GM21526 (cell line): ENCODE measurements around the gene LINGO1.

ENCODE experiments used
- ATAC-seq: cut with Tn5 transposase; IDR thresholded peaks from one replicate; pipeline ENCODE4 v1.9.1; 2021; ENCODE audit warnings: moderate library complexity; ENCODE audit not compliant: unreplicated experiment, low FRiP score

The LINGO1 gene

GRCh38 chr15:77657634-77658238 is 25.0 kb upstream of the LINGO1 start:
- ATAC-seq: no peak

GRCh38 chr15:77656294-77656693 is 23.6 kb upstream of the LINGO1 start:
- ATAC-seq: no peak

- ATAC-seq: no peak
Measured at GRCh38 chr15:77654975-77655374, 22.3 kb upstream of the LINGO1 start.

GRCh38 chr15:77653832-77654480 is 21.2 kb upstream of the LINGO1 start:
- ATAC-seq: no peak

- no peak for ATAC-seq
Measured at GRCh38 chr15:77650265-77650664, 17.6 kb upstream of the LINGO1 start.

- no peak for ATAC-seq
Measured at GRCh38 chr15:77649610-77650009, 16.9 kb upstream of the LINGO1 start.

GRCh38 chr15:77649017-77649416 is 16.3 kb upstream of the LINGO1 start:
- ATAC-seq: no peak

- no peak for ATAC-seq
Measured at GRCh38 chr15:77647961-77648360, 15.2 kb upstream of the LINGO1 start.

- no peak for ATAC-seq
Measured at GRCh38 chr15:77646104-77646694, 13.5 kb upstream of the LINGO1 start.

- ATAC-seq: no peak
Measured at GRCh38 chr15:77645602-77646001, 12.9 kb upstream of the LINGO1 start.

GRCh38 chr15:77644543-77645247 is 12.0 kb upstream of the LINGO1 start:
- ATAC-seq: no peak

- no peak for ATAC-seq
Measured at GRCh38 chr15:77643764-77644163, 11.1 kb upstream of the LINGO1 start.

GRCh38 chr15:77642793-77643430 is 10.2 kb upstream of the LINGO1 start:
- ATAC-seq: no peak

- no peak for ATAC-seq
Measured at GRCh38 chr15:77641999-77642398, 9.3 kb upstream of the LINGO1 start.

- ATAC-seq: no peak
Measured at GRCh38 chr15:77640615-77641014, 7.9 kb upstream of the LINGO1 start.

- ATAC-seq: no peak
Measured at GRCh38 chr15:77639431-77639830, 6.7 kb upstream of the LINGO1 start.

GRCh38 chr15:77637851-77638692 is 5.4 kb upstream of the LINGO1 start:
- ATAC-seq: no peak

GRCh38 chr15:77636209-77636608 is 3.5 kb upstream of the LINGO1 start:
- no peak for ATAC-seq

GRCh38 chr15:77634266-77634962 is 1.7 kb upstream of the LINGO1 start:
- ATAC-seq: no peak

- no peak for ATAC-seq
Measured at GRCh38 chr15:77633913-77634265, 1.2 kb upstream of the LINGO1 start.
